Adrenal gland (tissue), 5 donors: ENCODE data around the gene UBXN1.

ENCODE experiments used
- POLR2A ChIP-seq, 2 donors: fragments of 450-650 bp; IDR thresholded peaks; one replicate each; pipeline ENCODE4 v1.6.1; 2017; ENCODE audit warnings: antibody characterized with exemption in 2 of 2, mild to moderate bottlenecking in 2 of 2, moderate library complexity in 1 of 2
- TF ChIP-seq, protein P1 (sequence below), 6 experiments: fragments of 450-650 bp in 4 of 6; fragments of 200-600 bp in 2 of 6; sonication (generic) in 1 of 6; IDR thresholded peaks; 1 replicate in 5 of 6; 2 replicates in 1 of 6; pipeline versions ENCODE4 v1.5.1 to v1.8.0; 2016 to 2021; ENCODE audit warnings: antibody characterized with exemption in 6 of 6, mild to moderate bottlenecking in 2 of 6, moderate library complexity in 1 of 6
- donor health status: DM: no; HTN: no; CAD: no.

DNA sequence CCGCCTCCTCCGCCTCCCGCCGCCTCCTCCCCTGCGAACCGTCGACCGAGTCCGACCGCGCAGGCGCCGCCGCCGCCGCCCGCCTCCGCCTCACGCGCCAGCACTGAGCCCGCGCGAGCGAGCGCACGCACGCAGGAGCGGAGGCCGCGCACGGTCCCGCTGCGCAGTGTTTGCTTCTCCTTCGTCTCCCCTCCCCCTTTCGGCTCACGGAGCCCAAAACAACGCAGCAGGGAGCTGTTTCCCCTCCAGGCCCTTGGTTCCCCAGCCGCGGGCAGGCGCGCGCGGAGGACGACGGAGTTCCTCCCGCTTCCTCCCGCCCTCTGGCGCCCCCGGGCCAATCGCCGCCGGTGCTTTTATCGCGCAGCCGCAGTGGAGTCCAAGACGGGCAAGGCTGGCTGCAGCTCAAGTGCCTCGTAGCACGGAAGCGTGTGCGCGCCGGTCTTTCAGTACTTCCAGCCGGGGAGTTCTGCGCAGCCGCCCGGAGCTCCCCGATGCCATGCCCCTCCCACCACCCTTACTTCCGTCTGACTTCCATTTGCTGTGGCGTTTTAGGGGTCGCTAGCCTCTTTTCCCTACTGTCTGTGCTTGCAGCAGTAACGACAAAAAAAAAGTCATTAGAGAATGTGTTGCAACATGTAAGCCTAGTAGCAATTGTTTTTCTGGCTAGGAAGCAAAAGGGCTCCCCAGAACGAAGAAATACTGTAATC lies 48.4 kb upstream of the UBXN1 start, which contains the start of gene HNRNPUL2:
- TF ChIP-seq, protein P1, sequence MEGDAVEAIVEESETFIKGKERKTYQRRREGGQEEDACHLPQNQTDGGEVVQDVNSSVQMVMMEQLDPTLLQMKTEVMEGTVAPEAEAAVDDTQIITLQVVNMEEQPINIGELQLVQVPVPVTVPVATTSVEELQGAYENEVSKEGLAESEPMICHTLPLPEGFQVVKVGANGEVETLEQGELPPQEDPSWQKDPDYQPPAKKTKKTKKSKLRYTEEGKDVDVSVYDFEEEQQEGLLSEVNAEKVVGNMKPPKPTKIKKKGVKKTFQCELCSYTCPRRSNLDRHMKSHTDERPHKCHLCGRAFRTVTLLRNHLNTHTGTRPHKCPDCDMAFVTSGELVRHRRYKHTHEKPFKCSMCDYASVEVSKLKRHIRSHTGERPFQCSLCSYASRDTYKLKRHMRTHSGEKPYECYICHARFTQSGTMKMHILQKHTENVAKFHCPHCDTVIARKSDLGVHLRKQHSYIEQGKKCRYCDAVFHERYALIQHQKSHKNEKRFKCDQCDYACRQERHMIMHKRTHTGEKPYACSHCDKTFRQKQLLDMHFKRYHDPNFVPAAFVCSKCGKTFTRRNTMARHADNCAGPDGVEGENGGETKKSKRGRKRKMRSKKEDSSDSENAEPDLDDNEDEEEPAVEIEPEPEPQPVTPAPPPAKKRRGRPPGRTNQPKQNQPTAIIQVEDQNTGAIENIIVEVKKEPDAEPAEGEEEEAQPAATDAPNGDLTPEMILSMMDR (IDR thresholded peaks at IDR 0.05), result peak in 1 of 6 experiments; percentile 3
- peak; percentile 83 to 95 for TF ChIP-seq POLR2A (IDR thresholded peaks at IDR 0.05)
